ENCODE results near the gene CARS2.

GRCh38 chr13:110687736-110688135 is 18.2 kb downstream of the CARS2 start:
- no peak for TF ChIP-seq CTCF (IDR thresholded peaks at IDR 0.05)
- no peak for TF ChIP-seq POLR2AphosphoS5 (IDR thresholded peaks at IDR 0.05; ENCODE audit: low read depth, low read length)
- no peak for TF ChIP-seq SIN3A (IDR thresholded peaks at IDR 0.05; ENCODE audit: borderline replicate concordance, insufficient read depth, low read depth, low read length)
- TF ChIP-seq REST (IDR thresholded peaks at IDR 0.05; ENCODE audit: insufficient read depth in 1 of 2, low read depth in 2 of 2, low read length in 1 of 2), result no peak
- TF ChIP-seq TCF7L2 (IDR thresholded peaks at IDR 0.05; ENCODE audit: low read depth, low read length), result no peak
